GM19467 (cell line): ENCODE data around the gene GMEB1.
"Not testable (repeated sequence)": the region's sequence is repeated elsewhere in the genome, so short reads cannot be mapped to it uniquely, and the experiment has no call there.

Source experiments
- ATAC-seq: cut with Tn5 transposase; IDR thresholded peaks from one replicate; pipeline ENCODE4 v1.9.1; 2021; ENCODE audit warnings: mild to moderate bottlenecking, moderate library complexity; ENCODE audit not compliant: unreplicated experiment

Gene GMEB1

DNA sequence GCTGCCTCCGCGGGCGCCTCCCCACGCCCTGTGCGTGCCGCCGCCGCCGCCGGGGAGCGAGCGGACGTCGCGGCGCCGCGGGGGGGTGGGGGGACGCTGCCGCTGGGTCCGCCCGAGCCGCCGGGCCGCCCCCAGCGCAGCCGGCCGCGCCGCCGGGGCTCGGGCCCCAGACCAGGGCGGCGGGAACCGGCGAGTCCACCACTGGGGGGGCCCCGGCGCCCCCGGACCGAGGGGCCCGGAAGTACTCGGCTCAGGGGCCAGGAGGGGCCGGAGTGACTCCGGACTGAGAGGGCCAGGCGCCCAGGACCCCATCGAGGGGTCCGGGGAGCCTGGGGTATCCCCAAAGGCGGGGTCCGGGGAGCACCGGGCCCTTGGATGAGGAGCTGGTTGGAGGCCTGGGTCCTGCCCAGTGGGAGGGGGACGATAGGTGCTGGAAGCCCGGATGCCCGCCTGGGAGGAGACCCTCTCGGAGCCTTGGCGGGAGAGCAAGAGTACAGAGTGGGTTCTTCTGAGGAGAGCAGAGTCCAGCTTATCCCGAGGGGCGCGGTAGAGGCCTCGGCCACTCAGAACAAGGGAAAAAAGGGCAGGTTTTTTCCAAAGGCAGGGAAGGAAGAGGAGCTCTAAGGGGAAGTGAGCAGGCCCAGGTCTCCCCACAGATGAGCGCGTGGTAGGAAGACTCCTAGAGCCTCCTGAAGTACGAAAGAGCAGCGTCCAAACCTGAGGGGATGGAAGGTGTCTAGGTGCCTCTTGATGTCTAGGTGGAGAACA lies 556 bp downstream of the GMEB1 start:
- peak; percentile 44 for ATAC-seq

DNA sequence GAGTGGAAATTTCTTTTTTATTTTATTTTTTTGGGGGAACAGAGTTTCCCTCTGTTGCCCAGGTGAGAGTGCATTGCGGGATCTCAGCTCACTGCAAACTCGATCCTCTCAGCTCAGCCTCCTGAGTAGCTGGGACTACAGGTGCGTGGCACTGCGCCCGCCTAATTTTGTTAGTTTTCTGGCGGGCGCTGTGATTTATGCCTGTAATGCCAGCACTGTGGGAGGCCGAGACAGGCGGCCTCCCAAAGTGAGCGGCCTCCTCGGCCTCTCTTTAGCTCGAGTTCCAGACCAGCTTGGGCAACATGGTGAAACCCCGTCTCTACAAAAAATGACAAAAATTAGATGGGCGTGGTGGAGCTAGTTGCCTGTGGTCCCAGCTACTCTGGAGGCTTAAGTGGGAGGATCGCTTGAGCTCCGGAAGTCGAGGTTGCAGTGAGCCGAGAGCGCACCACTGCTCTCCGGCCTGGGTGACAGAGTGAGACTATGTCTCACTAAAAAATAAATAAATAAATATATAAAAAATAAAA lies 2.7 kb downstream of the GMEB1 start:
- ATAC-seq: no peak

DNA sequence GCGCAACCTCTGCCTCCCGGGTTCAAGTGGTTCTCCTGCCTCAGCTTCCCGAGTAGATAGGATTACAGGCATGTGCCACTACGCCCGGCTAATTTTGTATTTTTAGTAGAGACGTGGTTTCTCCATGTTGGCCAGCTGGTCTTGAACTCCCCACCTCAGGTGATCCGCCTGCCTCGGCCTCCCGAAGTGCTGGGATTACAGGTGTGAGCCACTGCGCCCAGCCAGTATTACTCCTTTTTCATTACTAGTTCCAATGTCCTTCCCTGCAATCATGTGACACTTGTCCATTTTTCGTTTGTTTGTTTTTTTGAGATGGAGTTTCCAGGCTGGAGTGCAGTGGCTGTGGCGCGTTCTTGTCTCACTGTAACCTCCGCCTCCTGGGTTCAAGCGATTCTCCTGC lies 4.4 kb downstream of the GMEB1 start:
- ATAC-seq: not testable (repeated sequence)

DNA sequence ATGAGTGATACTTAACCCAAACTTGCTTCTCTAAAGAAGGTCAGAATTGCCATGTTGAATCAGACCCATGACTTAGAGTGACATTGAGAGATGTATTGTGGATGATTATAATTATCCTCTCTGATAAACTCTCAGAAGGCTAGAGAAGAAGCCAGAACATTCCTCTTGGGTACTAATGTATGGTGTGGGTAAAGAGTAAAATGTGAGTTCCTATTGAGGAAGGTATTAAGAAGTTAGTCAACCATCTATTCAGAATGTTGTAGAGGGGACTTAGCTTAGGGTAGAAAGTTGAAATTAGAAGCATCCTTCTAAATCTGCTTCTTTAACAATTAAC lies 7.3 kb downstream of the GMEB1 start:
- no peak for ATAC-seq

DNA sequence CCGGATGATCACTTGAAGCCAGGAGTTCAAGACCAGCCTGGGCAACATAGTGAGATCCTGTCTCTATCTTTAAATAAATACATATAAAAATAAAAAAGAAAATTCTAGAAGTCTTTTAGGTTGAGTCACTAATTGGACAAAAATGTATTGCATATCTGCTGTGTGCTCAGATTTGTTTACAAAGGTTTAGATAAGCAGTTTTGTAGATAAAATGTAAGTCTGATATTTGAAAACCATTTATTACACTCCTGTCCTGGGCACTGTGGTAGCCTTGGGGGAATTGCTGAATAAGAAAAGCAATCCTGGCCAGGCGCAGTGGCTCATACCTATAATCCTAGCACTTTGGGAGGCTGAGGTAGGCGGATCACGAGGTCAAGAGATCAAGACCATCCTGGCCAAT lies 11.6 kb downstream of the GMEB1 start:
- no peak for ATAC-seq

DNA sequence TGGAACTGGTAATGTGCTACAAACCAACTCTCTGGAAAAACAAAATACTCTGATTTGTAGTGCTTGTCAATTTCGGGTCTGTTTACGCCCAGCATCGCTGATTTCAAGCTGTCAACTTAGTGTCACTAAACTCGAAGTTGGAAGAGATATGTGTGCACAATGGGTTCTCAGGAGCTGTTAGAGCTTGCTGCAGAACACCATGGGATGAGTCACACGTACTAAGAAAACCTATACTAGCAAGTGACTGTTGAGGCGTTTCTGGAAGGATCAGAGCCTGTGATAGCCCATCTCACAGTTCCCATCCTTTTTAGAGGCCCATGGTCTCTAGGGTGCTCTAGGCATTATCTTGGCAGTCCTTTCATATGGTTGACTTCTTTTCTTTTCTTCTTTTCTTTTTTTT lies 14.3 kb downstream of the GMEB1 start:
- ATAC-seq: no peak

DNA sequence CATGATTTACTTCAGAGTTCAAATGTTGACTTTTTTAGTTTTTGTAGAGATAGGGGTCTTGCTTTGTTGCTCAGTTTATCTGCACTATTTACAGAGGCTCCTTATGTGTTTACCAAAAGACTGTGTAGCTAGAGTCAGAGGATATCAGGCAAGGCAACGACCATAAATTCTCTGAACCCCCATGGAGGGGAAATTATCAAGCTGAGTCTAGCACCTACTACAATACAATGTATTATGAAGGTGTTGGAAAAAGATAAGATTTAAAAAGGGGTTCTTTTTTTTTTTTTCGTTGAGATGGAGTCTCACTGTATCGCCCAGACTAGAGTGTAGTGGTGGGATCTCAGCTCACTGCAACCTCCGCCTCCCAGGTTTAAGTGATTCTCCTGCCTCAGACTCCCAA lies 16.4 kb downstream of the GMEB1 start:
- no peak for ATAC-seq

DNA sequence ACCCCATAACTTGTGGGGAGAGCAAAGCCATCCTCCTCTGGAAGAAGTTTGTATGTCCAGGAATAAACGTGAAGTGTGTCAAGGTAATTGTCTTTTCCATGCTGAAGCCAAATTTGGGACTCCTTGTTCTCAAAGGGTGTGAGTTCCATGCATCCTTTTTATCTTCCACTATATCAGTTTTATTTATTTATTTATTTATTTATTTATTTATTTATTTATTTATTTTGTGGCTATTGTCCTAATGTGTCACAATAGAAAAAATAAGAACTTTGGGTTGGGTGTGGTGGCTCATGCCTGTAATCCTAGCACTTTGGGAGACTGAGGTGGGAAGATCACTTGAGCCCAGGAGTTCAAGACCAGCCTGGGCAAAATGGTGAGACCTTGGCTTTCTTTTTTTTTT lies 23.0 kb downstream of the GMEB1 start:
- not testable (repeated sequence) for ATAC-seq

DNA sequence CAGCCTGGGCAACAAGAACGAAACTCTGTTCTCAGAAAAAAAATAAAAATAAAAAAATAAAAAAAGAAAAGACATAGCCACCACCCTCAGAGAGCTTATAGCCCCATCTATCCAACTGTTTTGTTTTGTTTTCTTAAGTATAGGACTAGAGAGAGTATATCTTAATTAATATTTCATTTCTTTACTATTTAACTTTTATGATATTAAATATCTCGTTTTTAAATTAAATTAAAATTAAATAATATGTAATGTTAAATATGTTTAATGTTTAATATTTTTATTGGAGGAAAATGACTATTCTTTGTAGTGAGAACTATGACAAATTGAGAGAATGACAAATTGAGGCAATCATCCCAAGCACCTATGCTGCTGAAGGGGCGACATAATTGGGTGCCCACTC lies 35.0 kb downstream of the GMEB1 start:
- no peak for ATAC-seq

DNA sequence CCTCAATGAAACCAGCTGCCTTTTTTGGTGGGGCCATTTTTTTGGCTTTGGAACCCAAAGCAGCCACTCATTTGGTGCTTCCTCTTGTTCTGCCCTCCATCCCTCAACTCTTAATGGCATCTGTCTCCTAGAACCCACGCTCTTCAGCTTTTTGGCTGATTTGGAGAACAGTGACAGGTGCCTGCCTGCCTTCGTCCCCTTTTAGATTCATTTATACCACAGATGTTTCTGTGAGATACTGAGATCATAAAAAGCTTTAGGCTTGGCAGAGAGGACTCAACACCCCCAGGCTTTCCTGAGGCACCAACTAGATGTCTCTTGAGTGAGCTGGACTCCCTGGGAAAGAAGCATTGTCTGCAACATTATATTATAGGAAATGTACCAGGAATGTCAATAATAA lies 47.8 kb downstream of the GMEB1 start:
- no peak for ATAC-seq

DNA sequence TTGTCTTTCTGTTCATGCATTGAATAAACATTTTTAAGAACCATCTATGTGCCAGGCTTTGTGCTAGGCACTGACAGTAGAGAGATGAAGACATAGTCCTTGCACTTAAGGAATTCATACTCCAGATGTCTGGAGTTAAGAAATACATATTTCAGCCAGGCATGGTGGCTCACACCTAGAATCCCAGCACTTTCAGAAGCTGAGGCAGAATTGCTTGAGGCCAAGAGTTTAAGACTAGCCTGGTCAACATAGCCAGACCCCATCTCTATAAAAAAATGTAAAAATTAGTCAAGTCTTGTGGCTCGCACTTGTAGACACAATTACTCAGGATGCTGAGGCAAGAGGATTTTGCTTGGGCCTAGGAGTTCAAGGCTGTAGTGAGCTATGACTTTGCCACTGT lies 49.6 kb downstream of the GMEB1 start:
- ATAC-seq: no peak

DNA sequence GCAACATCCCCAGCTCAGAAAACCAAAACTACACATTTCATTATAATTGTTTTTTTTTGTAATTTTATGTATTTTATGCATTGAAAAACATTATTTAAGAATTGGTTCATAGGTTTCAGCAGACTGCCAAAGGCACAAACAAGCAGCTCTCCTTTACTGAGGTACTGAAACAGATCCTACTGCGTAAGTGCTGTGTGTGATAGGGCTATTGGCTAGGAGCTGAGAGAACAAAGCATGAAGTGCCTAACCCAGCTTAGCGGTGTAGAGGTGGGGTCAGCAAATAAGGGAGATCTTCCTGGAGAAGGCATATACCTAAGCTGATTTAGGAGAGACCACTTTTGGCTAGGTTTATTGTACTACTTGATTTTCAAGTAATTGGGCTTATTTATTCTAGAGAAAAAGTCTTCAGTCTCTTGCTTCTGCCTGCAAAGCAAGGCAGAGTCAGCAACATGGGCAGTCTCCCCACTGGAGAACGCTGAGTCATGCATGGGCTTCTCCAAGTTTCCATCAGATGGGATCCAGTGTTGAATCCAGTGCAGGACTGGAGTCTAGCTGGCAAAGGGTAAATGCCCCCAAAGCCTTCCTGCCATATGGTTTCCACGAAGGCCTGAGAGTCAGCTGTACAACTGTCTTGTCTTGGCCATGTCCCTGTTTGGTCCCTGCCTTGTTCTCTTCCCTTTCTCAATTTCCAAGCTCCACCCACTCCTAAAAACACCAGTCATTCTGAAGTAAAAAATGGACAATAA lies 50.2 kb downstream of the GMEB1 start:
- ATAC-seq: no peak

DNA sequence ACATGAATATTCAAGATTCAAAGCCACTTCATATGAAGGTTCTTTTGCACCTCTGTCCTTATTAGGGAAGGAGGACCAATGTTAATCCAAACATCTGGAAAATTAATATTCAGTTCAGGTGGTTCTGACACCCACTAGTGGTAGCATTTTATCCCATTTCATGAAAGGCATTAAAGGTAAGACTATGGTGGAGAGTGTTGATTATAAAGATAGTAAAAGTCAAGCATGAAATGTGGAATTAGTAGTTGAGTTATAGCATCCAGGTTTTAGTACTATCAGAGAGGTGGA lies 50.7 kb downstream of the GMEB1 start:
- ATAC-seq: no peak

DNA sequence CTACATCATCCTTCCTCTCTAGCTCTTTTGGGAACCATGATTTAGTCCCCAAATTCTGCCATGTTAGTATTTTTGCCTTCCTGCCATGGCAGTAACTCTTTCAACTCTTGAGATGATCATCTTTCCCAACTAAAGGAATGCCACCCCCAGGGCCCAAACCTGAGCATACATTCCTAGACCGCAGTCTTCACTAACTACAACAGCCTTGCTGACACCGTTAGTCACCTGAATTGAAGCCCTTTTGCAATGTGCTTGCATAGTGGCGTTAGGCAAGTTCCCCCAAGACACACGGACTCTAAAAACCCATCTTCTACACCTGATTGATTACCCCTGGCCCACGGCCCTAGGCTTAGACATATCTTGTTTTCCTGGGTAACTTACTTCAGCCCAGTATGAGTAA lies 51.8 kb downstream of the GMEB1 start:
- no peak for ATAC-seq

DNA sequence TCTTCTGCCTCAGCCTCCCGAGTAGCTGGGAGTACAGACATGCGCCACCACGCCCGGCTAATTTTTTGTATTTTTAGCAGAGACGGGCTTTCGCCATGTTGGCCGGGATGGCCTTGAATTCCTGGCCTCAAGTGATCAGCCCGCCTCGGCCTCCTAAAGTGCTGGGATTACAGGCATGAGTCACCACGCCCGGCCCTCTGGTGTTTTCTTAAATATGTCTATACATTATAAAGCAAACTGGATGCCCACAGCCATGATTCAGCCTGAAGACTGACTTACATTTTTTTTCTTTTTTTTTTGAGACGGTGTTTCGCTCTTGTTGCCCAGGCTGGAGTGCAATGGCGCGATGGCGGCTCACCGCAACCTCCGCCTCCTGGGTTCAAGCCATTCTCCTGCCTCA lies 53.3 kb downstream of the GMEB1 start:
- not testable (repeated sequence) for ATAC-seq

DNA sequence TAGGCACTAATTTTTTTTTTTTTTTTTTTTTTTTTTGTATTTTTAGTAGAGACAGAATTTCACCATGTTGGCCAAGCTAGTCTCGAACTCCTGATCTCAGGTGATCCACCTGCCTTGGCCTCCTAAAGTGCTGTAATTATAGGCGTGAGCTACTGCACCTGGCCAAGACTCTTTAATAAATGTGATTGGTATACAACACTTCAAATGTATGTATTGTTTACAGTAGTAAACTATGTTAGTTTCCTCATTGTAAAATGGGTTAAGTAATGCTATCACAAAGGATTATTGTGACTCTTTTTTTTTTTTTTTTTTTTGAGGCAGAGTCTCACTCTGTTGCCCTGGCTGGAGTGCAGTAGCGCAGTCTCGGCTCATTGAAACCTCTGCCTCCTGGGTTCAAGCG lies 56.8 kb downstream of the GMEB1 start:
- not testable (repeated sequence) for ATAC-seq

DNA sequence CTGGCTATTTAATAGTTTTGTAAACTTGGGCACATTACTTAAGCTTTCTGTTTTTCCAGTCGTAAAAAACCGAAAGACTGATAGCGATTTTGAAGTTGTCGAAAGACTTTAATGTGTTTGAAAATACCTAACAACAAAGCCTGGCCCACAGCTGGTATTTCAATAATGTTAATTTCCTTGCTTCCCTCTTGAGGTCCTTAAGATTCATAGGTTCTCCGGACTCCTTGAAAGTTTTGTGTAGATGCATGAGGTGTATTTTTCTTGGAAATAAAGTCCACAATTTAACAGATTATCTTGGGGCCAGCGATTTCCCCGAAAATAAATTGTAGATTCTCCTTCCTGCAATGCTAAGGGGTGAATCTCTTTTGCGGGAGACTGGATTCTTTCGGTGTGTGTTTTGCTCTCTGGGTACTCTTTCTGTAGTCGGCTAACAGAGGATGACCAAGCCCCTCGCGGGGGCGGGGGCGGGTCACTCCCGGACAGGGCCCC lies 67.4 kb downstream of the GMEB1 start:
- ATAC-seq: no peak

DNA sequence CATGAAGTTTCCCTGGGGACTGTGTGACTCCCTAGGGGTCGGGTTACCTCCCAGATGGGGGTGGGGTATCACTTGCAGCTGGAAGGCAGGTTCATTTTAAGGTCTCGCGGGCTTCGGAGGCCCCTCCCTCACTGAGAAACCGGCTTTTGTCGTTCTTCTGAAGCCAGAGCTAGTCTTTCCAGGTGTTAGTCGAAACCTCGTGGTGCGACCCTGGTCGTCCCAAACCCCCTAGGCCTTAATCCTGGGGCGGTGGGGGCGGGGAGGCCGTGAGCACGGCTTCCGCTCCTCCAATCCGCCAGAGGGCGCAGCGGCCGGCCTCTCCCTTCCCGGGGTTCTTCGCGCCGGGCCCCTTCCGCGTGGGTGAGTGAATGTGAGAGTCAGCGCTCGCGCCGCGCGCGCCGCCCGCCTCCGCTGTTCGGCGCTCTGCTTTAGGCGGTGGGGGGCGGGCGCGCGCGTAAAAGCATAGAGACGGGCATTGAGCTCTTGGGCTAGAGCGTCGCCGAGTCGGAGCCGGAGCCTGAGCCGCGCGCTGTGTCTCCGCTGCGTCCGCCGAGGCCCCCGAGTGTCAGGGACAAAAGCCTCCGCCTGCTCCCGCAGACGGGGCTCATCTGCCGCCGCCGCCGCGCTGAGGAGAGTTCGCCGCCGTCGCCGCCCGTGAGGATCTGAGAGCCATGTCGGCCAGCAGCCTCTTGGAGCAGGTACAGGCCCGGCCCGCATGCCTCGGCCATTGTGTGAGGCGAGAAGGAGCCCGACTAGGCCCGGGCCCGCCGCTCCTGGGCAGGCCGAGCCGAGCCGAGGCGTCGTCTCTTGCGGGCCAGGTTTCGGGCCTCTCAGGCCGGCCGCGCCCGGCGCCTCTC lies 68.1 kb downstream of the GMEB1 start, which contains the start of gene YTHDF2:
YTHDF2 (plus strand) TSS at position 491 of the 857 bp plus-strand sequence; CDS start at position 672, 181 bp downstream.
- peak; percentile 91 for ATAC-seq

DNA sequence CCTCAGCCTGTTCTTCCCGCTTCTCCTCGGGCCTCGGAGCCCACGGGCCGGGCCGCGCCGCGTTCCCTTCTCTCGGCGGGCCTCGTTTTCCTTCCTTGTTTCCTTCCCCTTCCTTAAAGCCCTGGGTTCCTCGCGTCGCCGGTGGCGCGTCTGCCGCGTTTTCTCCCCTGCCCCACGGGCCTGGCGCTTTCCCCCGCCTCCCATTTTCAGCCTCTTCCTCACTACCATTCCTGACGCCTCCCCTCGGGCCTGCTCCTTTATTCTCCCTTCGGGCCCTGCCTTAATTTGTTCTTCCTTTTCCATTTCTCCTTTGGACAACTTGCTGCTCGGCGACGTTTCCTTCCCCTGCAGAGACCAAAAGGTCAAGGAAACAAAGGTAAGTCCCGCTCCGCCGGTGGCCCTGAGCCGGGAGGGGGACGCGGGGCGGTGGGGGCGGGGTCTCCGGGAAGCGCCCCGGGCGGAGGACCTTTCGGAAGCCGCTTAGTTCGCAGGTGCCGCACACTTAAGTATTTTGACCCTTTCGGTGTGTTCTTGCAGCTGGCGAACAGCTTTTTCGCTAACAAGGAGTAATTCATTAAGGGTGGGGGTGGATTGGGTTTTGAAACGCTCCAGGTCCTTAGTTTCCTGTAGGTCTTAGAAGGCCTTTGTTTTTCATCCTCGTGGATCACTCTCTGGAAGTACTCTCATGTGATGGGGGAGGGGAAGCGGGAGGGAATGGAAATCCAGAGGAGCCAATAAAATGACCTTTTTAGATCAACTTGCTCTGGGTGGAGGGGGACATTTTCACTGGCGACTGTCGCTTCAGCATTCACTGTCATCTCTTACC lies 68.9 kb downstream of the GMEB1 start:
- ATAC-seq: no peak

DNA sequence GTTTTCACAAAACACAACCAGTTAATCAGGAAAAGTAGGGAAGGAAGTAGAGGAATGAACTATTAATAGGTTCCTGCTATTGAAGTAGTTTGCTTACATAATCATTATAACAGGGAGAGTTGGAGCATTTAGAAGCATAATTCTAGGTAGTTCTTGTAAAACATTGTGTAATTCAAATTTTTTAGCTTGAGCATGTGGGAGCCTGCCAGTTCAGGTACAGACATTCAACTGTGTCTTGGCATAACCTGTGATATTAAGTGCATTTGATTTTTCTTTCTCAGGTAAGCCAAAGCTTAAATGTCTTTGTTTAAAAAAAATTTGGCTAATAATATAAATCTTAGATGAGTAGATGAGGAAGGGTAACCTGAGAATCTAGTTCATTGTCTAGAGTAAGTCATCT lies 71.5 kb downstream of the GMEB1 start:
- ATAC-seq: no peak

DNA sequence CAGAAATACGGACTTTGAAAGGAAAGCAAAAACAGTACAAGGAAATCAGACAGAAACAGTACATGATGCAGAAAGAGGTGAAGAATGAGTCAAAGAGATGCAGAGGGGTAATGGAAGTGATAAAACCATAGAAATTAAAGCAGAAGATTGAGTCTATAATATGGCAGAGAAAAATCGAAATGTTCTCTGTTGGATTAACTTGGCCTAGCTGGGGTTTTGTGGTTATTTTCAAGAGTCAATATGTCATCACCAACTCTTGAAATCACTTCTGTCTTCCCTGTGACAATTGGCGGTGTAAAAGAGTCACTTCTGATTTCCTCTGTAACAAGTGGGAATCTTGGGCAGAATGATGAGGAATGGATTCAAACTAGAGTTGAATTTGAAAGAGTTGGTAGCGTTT lies 75.6 kb downstream of the GMEB1 start:
- ATAC-seq: no peak
